Measurements from ENCODE around the gene WWC1. TPM values are rescaled to one million over a fixed set of nuclear protein-coding genes. Genes with fewer than 3 reads are reported as not detected.

The WWC1 gene
- total and polyA plus RNA-seq, 7 experiments from 2014 or later = 0.02 to 1.4 (median 0.66) TPM; not detected in 1

GRCh38 chr5:168468836-168469235 is 177.4 kb downstream of the WWC1 start:
- ATAC-seq (no peak), DNase-seq (no peak)
- H3K27me3 ChIP-seq (ENCODE audit: control insufficient read depth in 2 of 2, insufficient read depth in 2 of 2, low read length in 2 of 2) = no peaks in the 10 kb centered on the region
- Mint-ChIP-seq H3K9me3 (no peaks in the 10 kb centered on the region), H3K4me1 (peaks cover 0 to 6% (median 0%) of the 10 kb centered on the region in 7 donors), H3K36me3 (no peaks in the 10 kb centered on the region), H3K4me3 (no peak overlapping the region), H3K27ac (no peak overlapping the region), H3K27me3 (peaks cover 0 to 4% (median 0%) of the 10 kb centered on the region in 5 donors)
- intact Hi-C loops (cut with micrococcal nuclease) = no loop called here
- no peak overlapping the region for H3K27ac ChIP-seq (ENCODE audit: low read depth, low read length)
- POLR2A ChIA-PET = no interaction called here
- H3K4me1 ChIP-seq (ENCODE audit: control insufficient read depth in 2 of 2, insufficient read depth in 2 of 2, low read length in 2 of 2) = no peaks in the 10 kb centered on the region
- no peaks in the 10 kb centered on the region for H3K36me3 ChIP-seq (ENCODE audit: control insufficient read depth in 2 of 3, insufficient read depth in 3 of 3, low read length in 3 of 3)
- CTCF ChIA-PET = no interaction called here
- H3K4me3 ChIP-seq (ENCODE audit: low read length) = no peak overlapping the region
- no peaks in the 10 kb centered on the region for H3K9me3 ChIP-seq (ENCODE audit: control insufficient read depth in 2 of 3, low read length in 3 of 3)

DNA sequence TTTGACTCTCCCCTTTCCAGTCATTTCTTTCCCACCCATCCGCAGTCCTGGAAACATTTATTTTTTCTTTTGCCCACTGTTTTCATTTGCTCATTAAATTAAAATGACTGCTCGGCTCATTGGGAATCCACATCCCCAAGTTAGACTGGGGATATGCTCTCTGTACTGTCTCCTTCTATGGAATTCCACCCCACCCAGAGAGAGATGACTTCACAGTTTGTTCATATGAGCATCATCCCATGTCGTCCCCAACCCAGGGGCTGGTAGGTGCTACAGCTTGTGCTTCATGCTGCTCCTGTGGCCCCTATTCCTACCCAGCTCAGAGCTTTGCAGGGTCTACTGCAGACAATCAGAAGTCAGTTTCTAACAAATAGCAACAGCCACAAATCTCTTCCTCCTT is 178.4 kb downstream of the WWC1 start:
- ChIA-PET CTCF (no interaction called here), POLR2A (interaction anchor here (0.6 kb wide), 1 partner anchor 30 kb away, joined by 4 read pairs; no protein-coding TSS in a partner anchor)
- H3K27ac Mint-ChIP-seq = no peak overlapping the region
- H3K36me3 Mint-ChIP-seq = no peaks in the 10 kb centered on the region
- no peak overlapping the region for H3K4me3 ChIP-seq (ENCODE audit: low read length)
- DNase-seq (no peak), ATAC-seq (no peak)
- H3K27ac ChIP-seq (ENCODE audit: low read depth, low read length) = no peak overlapping the region
- no peaks in the 10 kb centered on the region for H3K36me3 ChIP-seq (ENCODE audit: control insufficient read depth in 2 of 3, insufficient read depth in 3 of 3, low read length in 3 of 3)
- H3K9me3 ChIP-seq (ENCODE audit: control insufficient read depth in 2 of 3, low read length in 3 of 3) = no peaks in the 10 kb centered on the region
- no peak overlapping the region for H3K4me3 Mint-ChIP-seq
- intact Hi-C loops (cut with micrococcal nuclease) = no loop called here
- H3K4me1 ChIP-seq (ENCODE audit: control insufficient read depth in 2 of 2, insufficient read depth in 2 of 2, low read length in 2 of 2) = no peaks in the 10 kb centered on the region
- H3K9me3 Mint-ChIP-seq = no peaks in the 10 kb centered on the region
- peaks cover 0 to 4% (median 0%) of the 10 kb centered on the region in 5 donors for H3K27me3 Mint-ChIP-seq
- H3K4me1 Mint-ChIP-seq = peaks cover 0 to 5% (median 0%) of the 10 kb centered on the region in 7 donors
- no peaks in the 10 kb centered on the region for H3K27me3 ChIP-seq (ENCODE audit: control insufficient read depth in 2 of 2, insufficient read depth in 2 of 2, low read length in 2 of 2)

DNA sequence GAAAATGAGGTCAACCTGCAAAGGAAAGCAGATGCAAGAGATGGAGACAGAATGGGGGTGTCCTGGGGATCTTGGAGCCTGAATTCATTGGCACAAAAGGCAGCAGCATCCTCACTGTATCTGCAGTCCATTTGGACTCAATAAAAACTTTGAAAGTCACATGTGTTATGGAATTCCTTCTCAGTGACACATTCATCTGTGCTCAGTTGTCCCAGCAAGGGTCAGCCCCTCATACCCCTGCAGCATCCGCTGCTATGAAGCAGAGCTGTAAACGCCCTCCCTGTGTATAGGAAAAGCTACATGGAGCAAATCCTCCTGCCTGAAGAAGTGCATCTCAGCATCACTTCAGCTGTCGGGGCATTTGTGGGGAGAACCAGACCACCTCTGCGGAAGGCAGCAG is 180.3 kb downstream of the WWC1 start:
- POLR2A ChIA-PET = no interaction called here
- DNase-seq (no peak), ATAC-seq (no peak)
- Histone ChIP-seq H3K4me1 (ENCODE audit: control insufficient read depth in 2 of 2, insufficient read depth in 2 of 2, low read length in 2 of 2) (no peaks in the 10 kb centered on the region), H3K36me3 (ENCODE audit: control insufficient read depth in 2 of 3, insufficient read depth in 3 of 3, low read length in 3 of 3) (no peaks in the 10 kb centered on the region), H3K4me3 (ENCODE audit: low read length) (no peak overlapping the region), H3K27me3 (ENCODE audit: control insufficient read depth in 2 of 2, insufficient read depth in 2 of 2, low read length in 2 of 2) (no peaks in the 10 kb centered on the region), H3K9me3 (ENCODE audit: control insufficient read depth in 2 of 3, low read length in 3 of 3) (no peaks in the 10 kb centered on the region), H3K27ac (ENCODE audit: low read depth, low read length) (no peak overlapping the region)
- Mint-ChIP-seq H3K27me3 (peaks cover 0 to 4% (median 0%) of the 10 kb centered on the region in 5 donors), H3K9me3 (no peaks in the 10 kb centered on the region), H3K4me3 (no peak overlapping the region), H3K27ac (no peak overlapping the region), H3K4me1 (peaks cover 0 to 5% (median 0%) of the 10 kb centered on the region in 7 donors), H3K36me3 (no peaks in the 10 kb centered on the region)
- CTCF ChIA-PET = no interaction called here
- intact Hi-C loops (cut with micrococcal nuclease) = no loop called here

GRCh38 chr5:168472329-168472728 is 180.9 kb downstream of the WWC1 start:
- Histone ChIP-seq H3K4me1 (ENCODE audit: control insufficient read depth in 2 of 2, insufficient read depth in 2 of 2, low read length in 2 of 2) (no peaks in the 10 kb centered on the region), H3K27ac (ENCODE audit: low read depth, low read length) (no peak overlapping the region), H3K4me3 (ENCODE audit: low read length) (no peak overlapping the region), H3K36me3 (ENCODE audit: control insufficient read depth in 2 of 3, insufficient read depth in 3 of 3, low read length in 3 of 3) (no peaks in the 10 kb centered on the region), H3K27me3 (ENCODE audit: control insufficient read depth in 2 of 2, insufficient read depth in 2 of 2, low read length in 2 of 2) (no peaks in the 10 kb centered on the region), H3K9me3 (ENCODE audit: control insufficient read depth in 2 of 3, low read length in 3 of 3) (no peaks in the 10 kb centered on the region)
- Mint-ChIP-seq H3K4me3 (no peak overlapping the region), H3K27me3 (peaks cover 0 to 4% (median 0%) of the 10 kb centered on the region in 5 donors), H3K9me3 (no peaks in the 10 kb centered on the region), H3K36me3 (no peaks in the 10 kb centered on the region), H3K4me1 (peaks cover 0 to 5% (median 0%) of the 10 kb centered on the region in 7 donors), H3K27ac (no peak overlapping the region)
- no peak for DNase-seq
- intact Hi-C loops (cut with micrococcal nuclease) = no loop called here
- no peak for ATAC-seq
- ChIA-PET POLR2A (no interaction called here), CTCF (no interaction called here)

- Mint-ChIP-seq H3K27me3 (peaks cover 0 to 10% (median 0%) of the 10 kb centered on the region in 5 donors), H3K27ac (no peak overlapping the region)
- no peak for DNase-seq
Measured at GRCh38 chr5:168474319-168474718, 182.9 kb downstream of the WWC1 start.

GRCh38 chr5:168477060-168477459 is 185.6 kb downstream of the WWC1 start:
- POLR2A ChIA-PET = no interaction called here
- intact Hi-C loops (cut with micrococcal nuclease) = no loop called here
- H3K27ac ChIP-seq (ENCODE audit: low read depth, low read length) = no peak overlapping the region
- DNase-seq (no peak), ATAC-seq (no peak)
- H3K4me1 ChIP-seq (ENCODE audit: control insufficient read depth in 2 of 2, insufficient read depth in 2 of 2, low read length in 2 of 2) = no peaks in the 10 kb centered on the region
- no peaks in the 10 kb centered on the region for H3K27me3 ChIP-seq (ENCODE audit: control insufficient read depth in 2 of 2, insufficient read depth in 2 of 2, low read length in 2 of 2)
- H3K36me3 Mint-ChIP-seq = peaks cover 0 to 4% (median 0%) of the 10 kb centered on the region in 5 donors
- CTCF ChIA-PET = interaction anchor here (0.6 kb wide), 1 partner anchor 11 kb away, joined by 3 read pairs; no protein-coding TSS in a partner anchor
- H3K4me3 ChIP-seq (ENCODE audit: low read length) = no peak overlapping the region
- H3K9me3 ChIP-seq (ENCODE audit: control insufficient read depth in 2 of 3, low read length in 3 of 3) = no peaks in the 10 kb centered on the region
- no peaks in the 10 kb centered on the region for H3K36me3 ChIP-seq (ENCODE audit: control insufficient read depth in 2 of 3, insufficient read depth in 3 of 3, low read length in 3 of 3)
- H3K27me3 Mint-ChIP-seq = peaks cover 0 to 9% (median 0%) of the 10 kb centered on the region in 5 donors
- H3K27ac Mint-ChIP-seq = no peak overlapping the region
- H3K4me1 Mint-ChIP-seq = peaks cover 0 to 8% (median 1%) of the 10 kb centered on the region in 7 donors
- H3K9me3 Mint-ChIP-seq = no peaks in the 10 kb centered on the region
- H3K4me3 Mint-ChIP-seq = no peak overlapping the region

More at GRCh38 chr5:168474319-168474718, 182.9 kb downstream of the WWC1 start:
- ChIA-PET POLR2A (no interaction called here), CTCF (no interaction called here)
- Mint-ChIP-seq H3K9me3 (no peaks in the 10 kb centered on the region), H3K4me1 (peaks cover 0 to 5% (median 0%) of the 10 kb centered on the region in 7 donors), H3K36me3 (peaks cover 0 to 2% (median 0%) of the 10 kb centered on the region in 5 donors), H3K4me3 (no peak overlapping the region)
- no peaks in the 10 kb centered on the region for H3K4me1 ChIP-seq (ENCODE audit: control insufficient read depth in 2 of 2, insufficient read depth in 2 of 2, low read length in 2 of 2)
- no peak overlapping the region for H3K27ac ChIP-seq (ENCODE audit: low read depth, low read length)
- no peaks in the 10 kb centered on the region for H3K27me3 ChIP-seq (ENCODE audit: control insufficient read depth in 2 of 2, insufficient read depth in 2 of 2, low read length in 2 of 2)
- intact Hi-C loops (cut with micrococcal nuclease) = no loop called here
- no peak overlapping the region for H3K4me3 ChIP-seq (ENCODE audit: low read length)
- H3K9me3 ChIP-seq (ENCODE audit: control insufficient read depth in 2 of 3, low read length in 3 of 3) = no peaks in the 10 kb centered on the region
- ATAC-seq = no peak
- H3K36me3 ChIP-seq (ENCODE audit: control insufficient read depth in 2 of 3, insufficient read depth in 3 of 3, low read length in 3 of 3) = no peaks in the 10 kb centered on the region

DNA sequence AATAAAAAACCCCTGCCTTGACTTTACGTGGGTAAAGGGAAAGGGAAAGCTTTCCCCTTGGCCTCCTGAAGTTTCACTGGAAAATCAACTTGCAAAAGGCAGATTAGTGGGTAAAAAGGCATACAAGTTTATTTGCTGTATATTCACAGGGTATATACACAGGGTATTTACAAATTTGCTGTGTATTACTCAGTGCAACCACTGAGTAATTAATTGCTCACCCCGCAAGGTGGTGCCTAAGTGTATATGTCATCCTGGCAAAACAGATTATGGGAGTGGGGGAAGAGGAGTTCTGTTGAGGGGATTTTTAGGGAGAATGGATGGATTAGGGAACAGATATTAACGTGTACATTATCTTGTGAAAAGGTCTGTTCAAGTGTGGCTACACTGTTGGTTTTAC is 187.7 kb downstream of the WWC1 start:
- intact Hi-C loops (cut with micrococcal nuclease) = no loop called here
- Mint-ChIP-seq H3K27me3 (peaks cover 0 to 9% (median 3%) of the 10 kb centered on the region in 5 donors), H3K27ac (no peak overlapping the region), H3K4me1 (peaks cover 0 to 8% (median 1%) of the 10 kb centered on the region in 7 donors), H3K4me3 (no peak overlapping the region), H3K36me3 (peaks cover 0 to 4% (median 0%) of the 10 kb centered on the region in 5 donors), H3K9me3 (no peaks in the 10 kb centered on the region)
- H3K27ac ChIP-seq (ENCODE audit: low read depth, low read length) = no peak overlapping the region
- no peak overlapping the region for H3K4me3 ChIP-seq (ENCODE audit: low read length)
- no peak for DNase-seq
- no peaks in the 10 kb centered on the region for H3K4me1 ChIP-seq (ENCODE audit: control insufficient read depth in 2 of 2, insufficient read depth in 2 of 2, low read length in 2 of 2)
- CTCF ChIA-PET = no interaction called here
- no peaks in the 10 kb centered on the region for H3K27me3 ChIP-seq (ENCODE audit: control insufficient read depth in 2 of 2, insufficient read depth in 2 of 2, low read length in 2 of 2)
- POLR2A ChIA-PET = no interaction called here
- no peaks in the 10 kb centered on the region for H3K36me3 ChIP-seq (ENCODE audit: control insufficient read depth in 2 of 3, insufficient read depth in 3 of 3, low read length in 3 of 3)
- ATAC-seq = no peak
- H3K9me3 ChIP-seq (ENCODE audit: control insufficient read depth in 2 of 3, low read length in 3 of 3) = no peaks in the 10 kb centered on the region

Data from naive thymus-derived CD4-positive, alpha-beta T cell (primary cell).